Breast epithelium (tissue), 3 donors: ENCODE data around the gene PEX11G.
"Not testable (repeated sequence)": the region's sequence is repeated elsewhere in the genome, so short reads cannot be mapped to it uniquely, and the experiment has no call there.

Experiments used
- CTCF ChIP-seq, 3 donors: fragments of 450-650 bp; IDR thresholded peaks; one replicate each; pipeline ENCODE4 v1.5.1; 2016 to 2017; ENCODE audit warnings: antibody characterized with exemption in 3 of 3, mild to moderate bottlenecking in 3 of 3, moderate library complexity in 3 of 3
- POLR2AphosphoS5 ChIP-seq, 3 donors: sonication (generic); formaldehyde crosslinking; IDR thresholded peaks; one replicate each; pipeline ENCODE4 v1.6.1; 2017; ENCODE audit warnings: antibody characterized with exemption in 3 of 3

DNA sequence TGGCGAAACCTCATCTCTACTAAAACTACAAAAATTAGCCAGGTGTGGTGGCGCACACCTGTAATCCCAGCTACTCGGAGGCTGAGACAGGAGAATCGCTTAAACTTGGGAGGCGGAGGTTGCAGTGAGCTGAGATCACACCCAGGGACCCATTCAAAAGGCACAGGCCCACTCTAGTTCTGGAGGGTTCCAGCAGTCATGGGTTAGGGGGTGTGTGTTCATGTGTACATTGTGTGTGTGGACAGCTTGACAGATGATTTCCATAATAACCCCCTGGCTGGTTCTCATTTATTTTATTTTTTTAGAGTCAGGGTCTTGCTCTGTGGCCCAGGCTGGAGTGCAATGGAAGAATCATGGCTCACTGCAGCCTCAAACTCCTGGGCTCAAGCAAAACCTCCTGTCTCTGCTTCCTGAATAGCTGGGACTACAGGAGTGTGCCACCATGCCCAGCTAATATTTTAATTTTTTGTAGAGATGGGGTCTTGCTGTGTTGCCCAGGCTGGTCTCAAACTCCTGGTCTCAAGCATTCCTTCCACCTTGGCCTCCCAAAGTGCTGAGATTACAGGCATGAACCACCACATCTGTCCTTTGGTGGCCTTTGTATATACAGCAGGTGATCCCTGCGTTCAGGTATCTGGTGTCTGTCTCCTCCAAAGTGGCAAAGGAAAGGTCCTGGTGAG, 39.3 kb downstream of the PEX11G start:
- TF ChIP-seq CTCF, POLR2AphosphoS5 (IDR thresholded peaks at IDR 0.05): not testable (repeated sequence)
